K562 (cell line): ENCODE data around the gene MCTS1. TPM values are rescaled to one million over a fixed set of nuclear protein-coding genes. Genes with fewer than 3 reads are reported as not detected.

ENCODE experiments used
- EZH2 ChIP-seq: IDR thresholded peaks from 2 replicates; pipeline ENCODE4 v1.6.1; 2012; ENCODE audit warnings: low read depth, mild to moderate bottlenecking, inconsistent platforms, low read length, borderline replicate concordance
- HDAC6 ChIP-seq: IDR thresholded peaks from 2 replicates; pipeline ENCODE4 v1.6.1; 2012; ENCODE audit warnings: low read depth, mild to moderate bottlenecking, control low read depth, inconsistent platforms, low read length, moderate library complexity
- IFI16 ChIP-seq: fragments of 250-450 bp; sonication (Bioruptor Pico); IDR thresholded peaks from 2 replicates; pipeline ENCODE4 v2.1.2; 2022; ENCODE audit warnings: mild to moderate bottlenecking, inconsistent platforms
- KLF6 ChIP-seq: fragments of 250-450 bp; sonication (Bioruptor Pico); IDR thresholded peaks from 2 replicates; pipeline ENCODE4 v1.4.0; 2020; ENCODE audit warnings: mild to moderate bottlenecking, moderate library complexity, borderline replicate concordance
- NFE2 ChIP-seq: IDR thresholded peaks from 2 replicates; pipeline ENCODE4 v1.6.1; 2014; ENCODE audit warnings: antibody characterized with exemption, low read depth
- RB1 ChIP-seq: fragments of 450-650 bp; IDR thresholded peaks from 2 replicates; pipeline ENCODE4 v1.6.1; 2017; ENCODE audit warnings: low read depth, mild to moderate bottlenecking
- RBBP5 ChIP-seq: fragments of 200-600 bp; sonication (generic); IDR thresholded peaks from 2 replicates; pipeline ENCODE4 v1.6.1; 2012; ENCODE audit warnings: borderline replicate concordance, mild to moderate bottlenecking, low read length, control low read depth, inconsistent platforms; ENCODE audit not compliant: insufficient read depth, poor library complexity, severe bottlenecking
- RBM22 ChIP-seq: fragments of 200-400 bp; formaldehyde crosslinking; IDR thresholded peaks from 2 replicates; pipeline ENCODE4 v1.6.1; 2018; ENCODE audit warnings: low read length, low read depth; ENCODE audit not compliant: poor library complexity, severe bottlenecking
- RNF2 ChIP-seq: sonication (generic); IDR thresholded peaks from 2 replicates; pipeline ENCODE4 v1.6.1; 2016
- RUNX1 ChIP-seq: sonication (generic); IDR thresholded peaks from 2 replicates; pipeline ENCODE4 v1.6.1; 2016; ENCODE audit warnings: antibody characterized with exemption, low read depth
- SMAD1 ChIP-seq: fragments of 150-350 bp; IDR thresholded peaks from 2 replicates; pipeline ENCODE4 v1.6.1; 2014; ENCODE audit warnings: low read length, low read depth; ENCODE audit not compliant: partially characterized antibody
- TAF1 ChIP-seq: IDR thresholded peaks from 2 replicates; pipeline ENCODE4 v1.6.1; 2011; ENCODE audit warnings: mild to moderate bottlenecking, low read length, moderate library complexity; ENCODE audit not compliant: insufficient read depth, control insufficient read depth, severe bottlenecking; ENCODE audit errors: extremely low read depth
- TCFL5 ChIP-seq: fragments of 250-450 bp; sonication (Bioruptor Pico); conservative IDR thresholded peaks from 2 replicates; pipeline ENCODE4 v1.6.1; 2021; ENCODE audit warnings: mild to moderate bottlenecking, moderate library complexity, matching md5 sums
- ZBTB7A ChIP-seq: IDR thresholded peaks from 2 replicates; pipeline ENCODE4 v1.6.1; 2011; ENCODE audit warnings: low read depth, mild to moderate bottlenecking, low read length, moderate library complexity, borderline replicate concordance; ENCODE audit not compliant: control insufficient read depth
- ZEB2 ChIP-seq: fragments of 450-650 bp; IDR thresholded peaks from 2 replicates; pipeline ENCODE4 v1.6.1; 2016
- ZNF655 ChIP-seq: fragments of 250-450 bp; sonication (Bioruptor Pico); IDR thresholded peaks from 2 replicates; pipeline ENCODE4 v1.5.0; 2021
- ZNF668 ChIP-seq: fragments of 250-450 bp; sonication (Bioruptor Pico); IDR thresholded peaks from 2 replicates; pipeline ENCODE4 v1.8.0; 2022; ENCODE audit warnings: mild to moderate bottlenecking, inconsistent platforms
- polyA plus RNA-seq, 8 experiments: library from polyadenylated mRNA; depleted of rRNA in 4 of 8; stranded (reverse) in 5 of 8; unstranded in 3 of 8; fragments of >200 nt; fragmentation: Nextera tagmentation in 2 of 8; fragmentation: Illumina TruSeq in 1 of 8; extraction: Ambion mirVana in 2 of 8; extraction: Trizol in 1 of 8; gene quantifications; 2 replicates each; pipeline versions ENCODE4 v1.2.1 to v1.2.3, GENCODE V29; 2011 to 2014; ENCODE audit warnings: inconsistent platforms in 1 of 8, missing spikeins in 1 of 8
- total RNA-seq, 7 experiments: library from RNA; depleted of rRNA in 6 of 7; stranded (reverse); fragments of >200 nt in 6 of 7; fragmentation: Illumina TruSeq in 2 of 7; extraction: Trizol in 2 of 7; gene quantifications; 2 replicates each; pipeline versions ENCODE4 v1.2.1 to v1.2.3, GENCODE V29; 2011 to 2021; ENCODE audit warnings: low replicate concordance in 1 of 7
- TF ChIP-seq, protein P1 (sequence below): sonication (generic); formaldehyde crosslinking; IDR thresholded peaks from 2 replicates; pipeline ENCODE4 v1.8.0; 2022; ENCODE audit warnings: mild to moderate bottlenecking, missing genetic modification reagents
- TF ChIP-seq, protein P2 (sequence below): fragments of 450-650 bp; IDR thresholded peaks from 2 replicates; pipeline ENCODE4 v1.6.1; 2017; ENCODE audit warnings: antibody characterized with exemption, mild to moderate bottlenecking

Gene MCTS1
- total and polyA plus RNA-seq, 9 of the 15 experiments (the other 6 are each of a cell fraction or from before 2014, with no cell fraction given): 65.3 to 300 (median 152) TPM

DNA sequence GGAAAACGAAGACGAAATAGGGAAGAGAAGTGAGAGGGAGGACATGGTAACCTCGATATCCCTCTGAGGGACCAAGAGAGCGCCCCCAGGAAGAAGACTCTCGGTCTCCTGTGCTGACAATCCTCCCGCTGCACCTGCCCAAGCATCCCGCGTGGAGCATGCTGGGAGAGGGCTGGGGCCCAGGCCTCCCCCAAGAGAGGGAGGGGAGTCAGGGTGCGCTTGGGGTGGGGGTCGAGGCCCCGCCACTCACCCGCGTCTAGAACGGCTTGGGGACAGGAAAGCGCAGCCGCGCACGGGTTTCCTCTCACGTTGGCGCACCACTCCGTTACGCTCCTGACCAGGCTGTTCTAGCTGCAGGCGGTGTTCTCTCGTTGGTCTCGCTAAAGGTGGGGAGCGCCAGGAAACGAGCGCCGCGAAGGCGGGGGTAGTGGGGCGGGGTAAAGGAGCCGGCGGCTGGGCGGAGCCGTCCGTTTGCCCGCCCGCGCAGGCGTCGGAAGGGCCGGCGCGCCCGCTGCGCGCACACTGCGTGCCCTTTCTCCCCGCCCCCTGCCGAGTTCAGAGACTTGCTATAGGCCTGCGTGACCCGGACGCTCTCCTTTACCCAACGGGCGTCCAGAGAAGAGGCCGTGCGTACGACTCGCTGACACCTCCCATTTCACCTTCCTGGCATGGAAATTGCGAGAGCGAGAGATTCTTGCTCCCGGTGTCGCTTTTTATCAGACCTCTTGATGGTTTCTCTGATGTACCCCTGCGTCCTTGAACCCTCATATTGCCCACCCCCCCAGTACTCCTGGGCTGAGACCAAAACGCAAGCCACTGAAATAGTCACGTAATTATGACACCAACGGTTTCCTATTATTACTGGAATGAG, 26.0 kb downstream of the MCTS1 start, which contains the start of gene C1GALT1C1 (continued):
- TF ChIP-seq HDAC6: no peak
- TF ChIP-seq, protein P1, sequence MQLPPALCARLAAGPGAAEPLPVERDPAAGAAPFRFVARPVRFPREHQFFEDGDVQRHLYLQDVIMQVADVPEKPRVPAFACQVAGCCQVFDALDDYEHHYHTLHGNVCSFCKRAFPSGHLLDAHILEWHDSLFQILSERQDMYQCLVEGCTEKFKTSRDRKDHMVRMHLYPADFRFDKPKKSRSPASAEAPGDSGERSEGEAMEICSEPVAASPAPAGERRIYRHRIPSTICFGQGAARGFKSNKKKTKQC: no peak
- peak; percentile 73 for TF ChIP-seq RBBP5
- TF ChIP-seq TCFL5 (CRISPR knock-in tag): no peak
- peak; percentile 48; the same call in 1 of the 2 replicates for TF ChIP-seq RNF2
- TF ChIP-seq NFE2: no peak
- no peak for TF ChIP-seq RUNX1
- TF ChIP-seq KLF6 (CRISPR knock-in tag): no peak
- peak; percentile 88 for TF ChIP-seq ZBTB7A
- peak; percentile 60 for TF ChIP-seq ZEB2
- peak; percentile 52 for TF ChIP-seq TAF1
- no peak for TF ChIP-seq IFI16
- no peak for TF ChIP-seq SMAD1
- TF ChIP-seq EZH2: no peak
- TF ChIP-seq RBM22: no peak
- no peak for TF ChIP-seq ZNF655 (CRISPR knock-in tag)
- TF ChIP-seq RB1: peak; percentile 35; the same call in 1 of the 2 replicates
- no peak for TF ChIP-seq ZNF668 (CRISPR knock-in tag)
- TF ChIP-seq, protein P2, sequence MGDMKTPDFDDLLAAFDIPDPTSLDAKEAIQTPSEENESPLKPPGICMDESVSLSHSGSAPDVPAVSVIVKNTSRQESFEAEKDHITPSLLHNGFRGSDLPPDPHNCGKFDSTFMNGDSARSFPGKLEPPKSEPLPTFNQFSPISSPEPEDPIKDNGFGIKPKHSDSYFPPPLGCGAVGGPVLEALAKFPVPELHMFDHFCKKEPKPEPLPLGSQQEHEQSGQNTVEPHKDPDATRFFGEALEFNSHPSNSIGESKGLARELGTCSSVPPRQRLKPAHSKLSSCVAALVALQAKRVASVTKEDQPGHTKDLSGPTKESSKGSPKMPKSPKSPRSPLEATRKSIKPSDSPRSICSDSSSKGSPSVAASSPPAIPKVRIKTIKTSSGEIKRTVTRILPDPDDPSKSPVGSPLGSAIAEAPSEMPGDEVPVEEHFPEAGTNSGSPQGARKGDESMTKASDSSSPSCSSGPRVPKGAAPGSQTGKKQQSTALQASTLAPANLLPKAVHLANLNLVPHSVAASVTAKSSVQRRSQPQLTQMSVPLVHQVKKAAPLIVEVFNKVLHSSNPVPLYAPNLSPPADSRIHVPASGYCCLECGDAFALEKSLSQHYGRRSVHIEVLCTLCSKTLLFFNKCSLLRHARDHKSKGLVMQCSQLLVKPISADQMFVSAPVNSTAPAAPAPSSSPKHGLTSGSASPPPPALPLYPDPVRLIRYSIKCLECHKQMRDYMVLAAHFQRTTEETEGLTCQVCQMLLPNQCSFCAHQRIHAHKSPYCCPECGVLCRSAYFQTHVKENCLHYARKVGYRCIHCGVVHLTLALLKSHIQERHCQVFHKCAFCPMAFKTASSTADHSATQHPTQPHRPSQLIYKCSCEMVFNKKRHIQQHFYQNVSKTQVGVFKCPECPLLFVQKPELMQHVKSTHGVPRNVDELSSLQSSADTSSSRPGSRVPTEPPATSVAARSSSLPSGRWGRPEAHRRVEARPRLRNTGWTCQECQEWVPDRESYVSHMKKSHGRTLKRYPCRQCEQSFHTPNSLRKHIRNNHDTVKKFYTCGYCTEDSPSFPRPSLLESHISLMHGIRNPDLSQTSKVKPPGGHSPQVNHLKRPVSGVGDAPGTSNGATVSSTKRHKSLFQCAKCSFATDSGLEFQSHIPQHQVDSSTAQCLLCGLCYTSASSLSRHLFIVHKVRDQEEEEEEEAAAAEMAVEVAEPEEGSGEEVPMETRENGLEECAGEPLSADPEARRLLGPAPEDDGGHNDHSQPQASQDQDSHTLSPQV: no peak
